Kidney epithelial cell (primary cell): ENCODE results near the gene NFIA. TPM values are rescaled to one million over a fixed set of nuclear protein-coding genes. Genes with fewer than 3 reads are reported as not detected.

Source experiments
- DNase-seq: peaks from one replicate; pipeline ENCODE4 v3.0.0-alpha.2; 2010; ENCODE audit warnings: low read depth
- H3K27me3 ChIP-seq: 2 replicates; pipeline ENCODE4 v1.6.0; 2011; ENCODE audit warnings: low read length; ENCODE audit not compliant: control insufficient read depth, insufficient read depth
- H3K36me3 ChIP-seq: 2 replicates; pipeline ENCODE4 v1.5.1; 2011; ENCODE audit warnings: low read length; ENCODE audit not compliant: control insufficient read depth, insufficient read depth
- H3K4me3 ChIP-seq: 2 replicates; pipeline ENCODE4 v1.5.1; 2011; ENCODE audit warnings: low read depth, mild to moderate bottlenecking, control low read depth, low read length
- total RNA-seq: library from RNA; depleted of rRNA; stranded (reverse); fragments of >200 nt; gene quantifications from 2 replicates; pipeline ENCODE4 v1.2.3, GENCODE V29; 2015
- TF ChIP-seq, protein P1 (sequence below): IDR thresholded peaks from 2 replicates; pipeline ENCODE4 v1.5.1; 2011; ENCODE audit warnings: mild to moderate bottlenecking, moderate library complexity, low read length, control low read depth, inconsistent platforms; ENCODE audit not compliant: insufficient read depth, poor library complexity, severe bottlenecking

NFIA gene
- total RNA-seq, 1 donor from 2014 or later: 3.5 TPM

DNA sequence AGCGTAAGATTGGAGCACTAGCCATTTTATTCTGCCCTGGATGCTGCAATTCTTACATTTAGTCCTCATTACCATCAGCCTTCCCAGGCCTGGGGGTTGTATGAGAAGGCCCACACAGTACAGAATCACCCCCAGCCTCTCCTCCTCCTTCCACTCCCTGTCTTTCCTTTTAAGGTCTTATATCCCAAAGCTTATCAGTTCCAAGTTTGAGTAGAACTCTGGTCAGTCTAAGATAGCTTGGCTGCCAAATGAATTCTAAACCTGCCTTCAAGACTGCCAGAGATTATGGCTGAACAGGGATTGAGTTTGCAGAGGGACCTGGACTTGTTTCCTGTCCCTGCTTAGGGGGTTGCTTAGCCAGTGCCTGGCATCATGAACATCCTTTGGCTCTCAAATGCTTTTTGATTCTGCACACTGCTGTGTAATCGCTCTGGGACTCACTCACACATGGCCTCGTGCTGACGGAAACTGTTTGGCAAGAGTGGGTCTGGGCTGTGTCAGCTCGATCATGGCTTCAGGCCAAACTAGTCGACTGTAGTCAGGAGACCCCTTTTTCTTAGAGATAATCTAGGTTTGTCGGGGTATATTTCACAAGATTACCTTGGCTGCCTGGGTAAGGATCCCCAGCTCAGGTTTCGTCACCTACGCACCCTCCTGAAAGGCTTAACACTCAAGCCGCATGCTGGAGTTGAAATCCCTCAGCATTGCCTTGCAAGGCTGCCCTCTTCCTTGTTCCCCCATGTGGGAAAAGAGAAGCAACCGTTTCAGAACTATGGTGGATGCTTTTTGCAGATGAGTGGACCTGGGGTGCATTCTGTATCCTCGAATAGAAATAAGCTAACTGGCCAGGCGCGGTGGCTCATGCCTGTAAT is 252.6 kb downstream of the NFIA start:
- no peak for DNase-seq
- Histone ChIP-seq H3K36me3 (no peaks in the 10 kb centered on the region), H3K27me3 (no peaks in the 10 kb centered on the region), H3K4me3 (no peak overlapping the region)
- TF ChIP-seq, protein P1, sequence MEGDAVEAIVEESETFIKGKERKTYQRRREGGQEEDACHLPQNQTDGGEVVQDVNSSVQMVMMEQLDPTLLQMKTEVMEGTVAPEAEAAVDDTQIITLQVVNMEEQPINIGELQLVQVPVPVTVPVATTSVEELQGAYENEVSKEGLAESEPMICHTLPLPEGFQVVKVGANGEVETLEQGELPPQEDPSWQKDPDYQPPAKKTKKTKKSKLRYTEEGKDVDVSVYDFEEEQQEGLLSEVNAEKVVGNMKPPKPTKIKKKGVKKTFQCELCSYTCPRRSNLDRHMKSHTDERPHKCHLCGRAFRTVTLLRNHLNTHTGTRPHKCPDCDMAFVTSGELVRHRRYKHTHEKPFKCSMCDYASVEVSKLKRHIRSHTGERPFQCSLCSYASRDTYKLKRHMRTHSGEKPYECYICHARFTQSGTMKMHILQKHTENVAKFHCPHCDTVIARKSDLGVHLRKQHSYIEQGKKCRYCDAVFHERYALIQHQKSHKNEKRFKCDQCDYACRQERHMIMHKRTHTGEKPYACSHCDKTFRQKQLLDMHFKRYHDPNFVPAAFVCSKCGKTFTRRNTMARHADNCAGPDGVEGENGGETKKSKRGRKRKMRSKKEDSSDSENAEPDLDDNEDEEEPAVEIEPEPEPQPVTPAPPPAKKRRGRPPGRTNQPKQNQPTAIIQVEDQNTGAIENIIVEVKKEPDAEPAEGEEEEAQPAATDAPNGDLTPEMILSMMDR: no peak

DNA sequence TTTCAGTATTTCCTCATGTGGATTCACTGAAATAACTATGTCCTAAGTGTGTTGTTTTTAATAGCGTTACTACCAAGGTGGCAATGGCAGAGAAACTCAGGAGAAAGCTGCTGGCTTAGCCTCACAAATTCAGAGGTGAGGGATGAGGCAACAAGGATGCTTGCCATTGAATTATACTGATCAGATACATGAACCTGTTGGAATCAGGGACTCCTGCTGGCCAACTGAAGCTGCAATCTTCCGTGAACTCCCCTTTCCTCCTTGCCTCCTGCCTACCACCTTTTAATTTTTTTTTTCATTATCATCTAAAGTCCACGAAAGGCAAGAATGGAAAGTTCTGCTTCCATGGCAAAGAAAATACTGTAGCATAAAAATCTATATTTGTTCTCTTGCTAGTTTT is 254.7 kb downstream of the NFIA start:
- Histone ChIP-seq H3K36me3 (no peaks in the 10 kb centered on the region), H3K4me3 (no peak overlapping the region), H3K27me3 (no peaks in the 10 kb centered on the region)
- TF ChIP-seq, protein P1: peak; percentile 8
- no peak for DNase-seq

DNA sequence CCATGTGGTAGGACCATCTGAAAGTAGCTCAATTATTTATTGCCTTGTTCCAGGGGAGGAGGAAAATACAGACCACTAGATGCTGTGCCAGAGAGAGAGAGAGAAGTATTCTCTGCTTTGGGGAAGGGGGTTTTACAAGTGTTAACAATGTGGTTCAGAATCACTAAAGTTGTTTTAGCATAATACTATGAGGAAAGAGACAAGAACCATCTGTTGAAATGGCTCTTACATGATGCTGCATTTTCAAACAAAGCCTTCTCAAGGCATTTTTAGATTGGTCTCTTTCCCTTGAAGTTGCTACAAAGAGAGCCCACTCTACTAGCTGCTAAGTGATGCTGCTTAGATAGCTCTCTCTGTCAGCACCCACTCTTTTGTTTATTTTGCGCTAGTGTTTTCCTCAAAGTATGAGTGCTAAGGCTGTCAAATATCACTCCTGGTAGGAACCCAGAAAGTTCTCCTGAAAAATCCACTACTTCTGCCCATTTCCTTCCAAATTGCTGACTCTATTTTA is 255.1 kb downstream of the NFIA start:
- no peaks in the 10 kb centered on the region for H3K36me3 ChIP-seq
- TF ChIP-seq, protein P1: no peak
- no peak overlapping the region for H3K4me3 ChIP-seq
- no peak for DNase-seq
- no peaks in the 10 kb centered on the region for H3K27me3 ChIP-seq

DNA sequence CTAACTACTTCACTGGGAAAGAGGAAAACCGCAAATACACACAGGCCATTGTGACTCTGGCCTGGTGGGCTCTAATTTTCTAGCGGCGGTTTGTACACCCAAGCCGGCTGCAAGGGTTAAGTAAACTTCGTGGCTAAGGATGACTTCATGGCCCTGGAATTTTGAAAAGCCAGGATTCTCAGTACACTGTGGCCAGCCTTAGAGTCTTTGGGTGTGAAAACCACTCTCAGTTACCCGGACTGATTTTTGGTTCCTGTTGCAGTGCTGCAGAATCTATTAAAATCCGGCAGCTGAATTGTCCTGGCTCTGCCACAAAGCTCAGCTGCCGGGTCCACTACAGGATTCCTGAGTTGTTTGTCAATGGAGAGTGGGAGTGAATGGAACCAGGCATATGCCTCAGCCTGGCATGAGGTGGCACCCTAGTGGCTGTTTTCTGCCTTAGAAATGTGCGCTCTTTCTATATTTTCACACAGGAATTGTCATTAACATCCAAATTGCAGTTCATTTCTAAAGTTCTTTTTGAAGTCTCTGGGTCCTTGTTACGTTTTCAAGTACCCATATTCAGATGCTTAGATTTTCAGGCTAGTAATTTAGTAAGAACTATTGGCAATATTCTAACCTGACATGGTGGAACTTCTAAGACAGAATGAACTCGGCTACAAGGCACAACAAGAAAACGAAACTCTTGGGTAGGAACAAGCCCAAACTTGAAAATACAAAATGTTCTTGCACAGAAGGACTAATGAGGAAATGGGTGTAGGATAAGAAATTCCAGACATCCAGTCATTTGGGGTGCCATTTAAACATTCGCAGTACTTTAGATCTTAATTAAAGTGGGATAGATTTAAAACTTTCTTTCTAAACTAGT is 255.9 kb downstream of the NFIA start:
- peak; percentile 92 for DNase-seq
- Histone ChIP-seq H3K36me3 (no peaks in the 10 kb centered on the region), H3K4me3 (no peak overlapping the region), H3K27me3 (no peaks in the 10 kb centered on the region)
- TF ChIP-seq, protein P1: peak; percentile 78

DNA sequence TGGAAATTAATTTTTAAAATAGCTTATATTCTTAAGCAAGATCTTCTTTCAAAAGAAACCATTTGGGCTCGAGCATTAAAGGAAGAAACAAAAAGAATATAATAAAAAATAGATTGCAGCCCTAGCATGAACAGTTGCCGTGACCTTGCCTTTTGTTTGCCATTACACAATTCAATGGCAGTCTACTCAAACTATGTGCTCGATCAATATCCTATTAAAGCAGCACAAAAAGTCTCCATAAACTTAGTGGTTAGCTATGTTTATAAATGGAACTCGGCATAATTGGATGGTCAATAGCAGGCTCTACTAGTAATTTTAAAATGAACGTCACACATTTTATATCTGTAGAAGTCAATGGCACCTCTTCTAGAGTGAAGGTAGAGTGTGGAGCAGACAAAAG is 256.5 kb downstream of the NFIA start:
- no peaks in the 10 kb centered on the region for H3K27me3 ChIP-seq
- H3K4me3 ChIP-seq: no peak overlapping the region
- DNase-seq: no peak
- no peaks in the 10 kb centered on the region for H3K36me3 ChIP-seq
- TF ChIP-seq, protein P1: no peak
